Activated CD8-positive, alpha-beta memory T cell treated with anti-CD3 and anti-CD28 coated beads, Interleukin-2, amount 50 U/mL, for 1 hour (primary cell): ENCODE results near the gene AIRE.

Experiments
- DNase-seq: peaks from one replicate; pipeline ENCODE4 v3.0.0-alpha.2; 2020; ENCODE audit errors: extremely low read depth

The AIRE gene

GRCh38 chr21:44325386-44326271 lies 40.0 kb downstream of the AIRE start:
- no peak for DNase-seq

GRCh38 chr21:44326272-44326647 lies 40.6 kb downstream of the AIRE start:
- DNase-seq: no peak

- no peak for DNase-seq
Observed at GRCh38 chr21:44326716-44327602, 41.3 kb downstream of the AIRE start.

GRCh38 chr21:44327603-44327974 lies 41.9 kb downstream of the AIRE start:
- no peak for DNase-seq

- DNase-seq: no peak
Observed at GRCh38 chr21:44328242-44328895, 42.7 kb downstream of the AIRE start.

- no peak for DNase-seq
Observed at GRCh38 chr21:44329086-44329889, 43.6 kb downstream of the AIRE start.

GRCh38 chr21:44329971-44330681 lies 44.5 kb downstream of the AIRE start:
- no peak for DNase-seq

- no peak for DNase-seq
Observed at GRCh38 chr21:44330698-44331097, 45.0 kb downstream of the AIRE start.

GRCh38 chr21:44331209-44331608 lies 45.5 kb downstream of the AIRE start:
- no peak for DNase-seq

GRCh38 chr21:44331650-44332307 lies 46.1 kb downstream of the AIRE start:
- no peak for DNase-seq

GRCh38 chr21:44332383-44332782 lies 46.7 kb downstream of the AIRE start:
- DNase-seq: no peak

GRCh38 chr21:44332965-44333364 lies 47.3 kb downstream of the AIRE start:
- DNase-seq: no peak

- no peak for DNase-seq
Observed at GRCh38 chr21:44333509-44334328, 48.0 kb downstream of the AIRE start.

GRCh38 chr21:44334329-44335030 lies 48.8 kb downstream of the AIRE start:
- DNase-seq: no peak

- no peak for DNase-seq
Observed at GRCh38 chr21:44335266-44336059, 49.8 kb downstream of the AIRE start.

- no peak for DNase-seq
Observed at GRCh38 chr21:44337449-44337848, 51.8 kb downstream of the AIRE start.

GRCh38 chr21:44337941-44338895 lies 52.5 kb downstream of the AIRE start:
- DNase-seq: no peak
